Stimulated activated CD4-positive, alpha-beta T cell treated with anti-CD3 and anti-CD28 coated beads, Interleukin-2, amount 100 ng/mL, for 48 hours (primary cell): ENCODE data around the gene RILP.

Experiments
- DNase-seq, 2 donors: peaks; one replicate each; pipeline ENCODE4 v3.0.0-alpha.2; 2020

Gene RILP

GRCh38 chr17:1627982-1628855 is 21.4 kb downstream of the RILP start, which contains the start of gene SLC43A2:
TSS of gene SLC43A2 (minus strand) at chr17:1628834. CDS start at chr17:1627874, 960 bp downstream.
- peak; percentile 69 to 71 for DNase-seq

DNA sequence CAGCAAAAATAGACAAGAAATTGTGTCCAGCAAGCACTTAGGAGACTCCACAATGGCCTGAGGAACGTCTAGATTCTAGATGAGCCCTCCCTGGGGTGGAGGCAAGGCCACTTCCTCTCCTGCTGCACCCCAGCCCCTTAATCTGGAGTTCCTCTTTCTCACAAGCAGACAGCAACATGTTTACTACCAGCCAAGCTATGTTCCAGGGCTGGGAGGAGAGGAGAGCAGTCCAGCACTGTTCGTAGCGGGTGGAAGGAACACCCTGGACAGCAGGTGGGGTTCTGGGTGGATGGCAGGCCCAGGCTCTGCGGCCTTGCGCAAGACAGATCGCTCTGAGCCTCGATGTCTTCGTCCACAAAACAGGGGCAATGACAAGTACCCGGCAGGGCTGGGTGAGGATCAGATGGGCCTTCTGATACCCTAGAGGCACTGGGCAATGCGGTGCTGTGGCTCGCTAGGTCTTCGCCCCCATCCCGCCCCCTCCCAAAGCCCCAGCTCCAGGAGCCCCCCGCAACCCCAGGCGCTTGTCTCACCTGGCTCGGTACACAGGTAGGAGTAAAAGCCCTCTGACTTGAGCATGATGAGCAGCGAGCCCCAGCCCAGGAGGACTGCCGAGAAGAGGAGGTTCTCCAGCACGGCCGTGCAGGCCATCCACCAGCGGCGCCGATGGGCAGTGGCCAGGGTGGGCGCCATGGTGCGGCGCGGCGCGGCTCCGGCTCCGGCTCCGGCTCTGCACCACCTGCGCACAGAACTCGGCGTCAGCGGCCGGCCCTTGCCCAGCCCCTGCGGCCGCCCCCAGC is 22.3 kb downstream of the RILP start:
- DNase-seq: no peak

- DNase-seq: no peak
Measured at GRCh38 chr17:1626333-1626732, 23.3 kb downstream of the RILP start.

DNA sequence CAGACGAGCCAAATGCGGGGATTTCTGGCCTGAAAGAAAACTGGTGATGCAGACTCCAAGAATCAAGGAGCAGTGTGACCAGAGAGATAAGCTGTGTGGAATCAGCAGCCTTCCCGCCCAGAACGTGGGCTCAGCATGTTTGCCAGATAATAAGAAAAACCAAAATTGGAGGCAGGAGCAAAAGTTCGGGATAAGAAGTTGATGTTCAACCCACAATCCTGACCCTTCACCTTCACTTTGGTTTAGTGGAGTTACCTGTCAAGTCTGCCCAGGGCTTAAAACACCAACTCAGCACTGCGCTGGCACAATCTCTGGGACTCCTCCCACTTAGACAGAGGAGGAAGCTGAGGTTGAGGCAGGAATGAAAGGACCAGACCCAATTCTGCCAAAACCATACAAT is 24.1 kb downstream of the RILP start:
- DNase-seq: no peak

- no peak for DNase-seq
Measured at GRCh38 chr17:1625053-1625452, 24.6 kb downstream of the RILP start.

GRCh38 chr17:1624650-1625049 is 25.0 kb downstream of the RILP start:
- DNase-seq: no peak

DNA sequence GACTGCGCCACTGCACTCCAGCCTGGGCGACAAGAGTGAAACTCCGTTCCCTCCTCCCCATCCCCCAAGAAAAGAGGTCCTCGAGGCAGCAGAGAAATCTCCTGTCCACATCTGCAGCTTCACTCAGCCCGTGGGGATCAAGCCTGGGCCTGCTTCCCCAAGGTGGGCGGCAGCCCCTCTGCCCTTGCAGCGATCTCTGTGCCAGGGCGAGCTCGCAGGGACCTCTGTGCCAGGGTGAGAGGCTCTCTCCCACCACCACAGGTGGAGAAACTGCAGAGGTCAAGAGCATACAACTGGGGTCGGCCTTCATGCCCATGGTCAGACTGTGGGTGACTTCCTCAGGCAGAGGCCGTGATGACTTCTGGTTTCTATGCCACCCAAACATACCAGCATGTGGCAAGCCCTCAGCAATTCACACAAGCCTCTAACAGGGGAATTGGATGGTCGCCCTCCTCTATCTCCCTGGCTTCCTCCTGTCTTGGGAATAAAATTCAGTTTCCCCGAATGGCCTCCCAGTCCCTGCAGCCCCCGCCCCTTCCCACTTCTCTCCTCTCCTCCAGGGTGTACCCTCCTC is 26.5 kb downstream of the RILP start:
- DNase-seq: no peak

DNA sequence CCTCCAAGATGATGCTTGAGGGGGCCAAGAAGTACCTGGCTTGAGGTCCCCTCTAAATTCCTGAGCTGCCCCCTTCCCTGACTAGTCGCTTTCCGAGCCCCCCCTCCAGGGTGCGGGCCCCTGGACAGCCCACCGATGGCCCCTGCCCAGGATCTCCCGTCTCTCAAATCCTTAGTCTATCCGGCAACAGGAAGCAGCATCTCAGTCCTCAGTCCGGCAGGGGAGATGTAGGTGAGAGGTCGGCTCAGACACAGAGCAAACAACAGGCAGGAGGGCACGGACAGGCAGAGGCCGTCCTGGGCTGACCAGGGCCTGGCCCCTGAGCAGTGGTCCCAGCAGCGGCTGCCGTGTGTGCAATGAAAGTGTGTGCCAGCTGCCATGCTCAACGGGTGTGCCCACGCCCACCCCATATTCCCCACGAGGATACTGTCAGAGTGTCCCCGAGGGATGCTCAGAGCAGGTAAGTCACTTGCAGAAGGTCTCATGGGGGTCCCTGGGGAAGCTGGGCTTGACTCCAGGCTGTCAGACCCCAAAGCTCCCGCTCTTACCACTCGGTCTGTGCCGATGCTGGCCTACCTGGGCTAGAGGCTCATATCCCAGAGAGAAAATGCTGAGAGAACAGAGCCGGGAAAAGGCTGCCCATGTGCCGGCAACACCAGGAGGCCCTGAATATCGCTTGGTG is 28.3 kb downstream of the RILP start:
- DNase-seq: no peak

DNA sequence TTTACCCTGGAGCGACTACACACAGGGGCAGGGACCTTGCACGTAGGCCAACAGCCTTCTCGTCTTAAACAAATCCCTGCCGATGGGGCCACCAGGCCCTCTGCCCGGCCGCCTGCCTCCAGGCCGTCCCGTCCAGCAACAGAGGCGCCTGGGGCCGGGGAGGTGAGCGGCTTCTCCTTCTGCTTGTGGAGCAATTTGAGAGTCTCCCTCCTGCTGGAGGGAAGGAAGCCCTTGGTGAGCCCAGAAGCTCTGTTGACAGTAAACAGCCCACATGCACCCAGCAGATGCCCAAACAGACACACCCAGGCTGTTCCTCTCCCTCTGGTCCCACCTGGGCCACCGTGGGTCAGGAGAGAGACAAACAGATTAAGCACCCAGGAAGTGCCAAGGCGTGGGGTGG is 29.2 kb downstream of the RILP start:
- no peak for DNase-seq

DNA sequence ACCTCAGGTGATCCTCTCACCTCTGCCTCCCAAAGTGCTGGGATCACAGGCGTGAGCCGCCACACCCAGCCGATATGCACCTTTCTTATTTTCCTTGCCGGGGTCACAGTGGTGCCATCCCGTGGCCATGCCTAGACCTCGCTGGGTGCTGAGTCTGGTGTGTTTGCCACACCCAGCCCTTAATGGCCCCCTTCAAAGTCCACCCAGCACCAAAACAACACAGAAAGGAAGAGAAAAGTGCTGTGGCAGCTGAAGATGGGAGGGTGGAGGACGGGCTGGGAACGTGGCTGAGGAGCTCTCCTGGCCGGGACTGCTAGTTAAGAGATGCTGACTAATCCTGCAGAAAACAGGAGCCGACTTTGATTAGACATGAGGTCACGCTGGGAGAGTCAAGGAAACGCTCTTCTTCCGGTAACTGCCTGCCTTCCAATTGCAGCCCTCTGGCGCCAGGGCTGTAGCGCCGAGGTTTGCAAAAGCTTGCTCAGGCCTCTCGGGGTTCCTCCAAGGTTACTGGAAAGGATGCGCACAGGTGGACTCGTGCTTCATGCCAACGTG is 32.0 kb downstream of the RILP start:
- no peak for DNase-seq

DNA sequence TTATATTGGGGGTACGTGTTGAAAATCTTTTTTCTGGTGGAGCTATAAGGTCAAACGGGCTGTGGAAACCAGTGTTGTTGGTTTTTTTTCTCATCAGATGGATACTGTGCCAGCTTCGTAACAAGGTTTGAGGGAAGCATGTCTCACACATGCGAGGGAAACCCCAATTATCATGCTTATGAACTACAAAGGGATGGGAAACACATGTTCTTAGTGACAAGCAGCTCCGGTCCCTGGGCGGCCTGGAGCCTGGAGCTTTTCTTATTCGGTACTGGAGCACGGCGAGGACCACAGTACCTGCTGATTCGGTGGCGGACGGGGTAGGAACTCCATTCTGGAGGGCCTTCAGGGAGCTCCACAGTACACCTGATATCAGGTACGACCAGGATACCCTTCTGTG is 33.6 kb downstream of the RILP start:
- DNase-seq: no peak

DNA sequence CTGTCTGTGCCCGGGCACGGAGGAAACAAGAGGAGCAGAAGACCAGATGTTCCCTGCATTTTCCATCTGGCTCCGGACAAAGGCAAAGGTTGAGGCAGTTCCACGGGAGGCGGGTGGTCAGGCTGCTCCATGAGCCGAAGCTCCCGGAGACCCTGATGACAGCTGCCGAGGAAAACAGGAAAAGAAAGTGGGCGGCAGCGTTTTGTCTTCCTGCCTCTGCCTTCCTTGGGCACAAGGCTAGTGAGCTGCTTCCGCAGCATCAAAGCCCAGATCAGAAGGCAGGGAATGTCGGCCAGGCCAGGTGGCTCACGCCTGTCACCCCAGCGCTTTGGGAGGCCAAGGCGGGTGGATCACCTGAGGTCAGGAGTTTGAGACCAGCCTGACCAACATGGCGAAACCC is 37.3 kb downstream of the RILP start:
- no peak for DNase-seq

GRCh38 chr17:1611715-1612114 is 38.0 kb downstream of the RILP start:
- DNase-seq: no peak

- no peak for DNase-seq
Measured at GRCh38 chr17:1608676-1609075, 41.0 kb downstream of the RILP start.

GRCh38 chr17:1607971-1608320 is 41.7 kb downstream of the RILP start:
- DNase-seq: no peak

GRCh38 chr17:1606352-1606985 is 43.2 kb downstream of the RILP start:
- peak in 1 of 2 donors; percentile 39 for DNase-seq

DNA sequence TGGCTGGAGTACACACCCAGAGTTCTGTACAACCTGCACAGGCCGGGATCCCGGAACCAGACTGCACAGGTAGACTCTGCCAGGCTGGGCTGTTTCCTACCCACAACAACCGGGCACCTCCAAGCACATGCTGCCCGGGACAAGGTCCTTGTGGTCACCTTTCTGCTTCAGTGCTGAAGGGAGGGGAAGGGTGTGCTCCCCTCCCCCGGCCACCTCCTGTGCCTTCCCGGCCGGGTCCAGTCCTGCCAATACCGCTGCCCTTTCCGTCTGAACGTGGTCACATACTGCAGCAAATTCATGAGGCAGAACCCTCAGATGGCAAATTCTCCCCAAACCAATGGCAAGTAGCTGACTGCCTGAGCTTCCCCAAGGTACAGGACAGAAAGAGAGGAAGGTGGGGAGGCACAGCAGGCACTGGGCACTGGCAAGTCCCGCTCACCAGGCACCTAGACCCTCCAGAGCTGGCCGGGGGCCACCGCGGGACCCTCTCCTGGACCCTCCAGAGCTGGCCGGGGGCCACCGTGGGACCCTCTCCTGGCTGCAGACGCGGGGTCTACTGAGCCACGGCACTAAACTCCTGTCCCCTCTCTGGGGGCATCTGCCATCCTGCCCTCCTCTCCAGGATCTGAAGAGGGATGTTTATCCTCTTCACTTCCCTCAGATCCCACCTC is 43.9 kb downstream of the RILP start:
- DNase-seq: no peak

DNA sequence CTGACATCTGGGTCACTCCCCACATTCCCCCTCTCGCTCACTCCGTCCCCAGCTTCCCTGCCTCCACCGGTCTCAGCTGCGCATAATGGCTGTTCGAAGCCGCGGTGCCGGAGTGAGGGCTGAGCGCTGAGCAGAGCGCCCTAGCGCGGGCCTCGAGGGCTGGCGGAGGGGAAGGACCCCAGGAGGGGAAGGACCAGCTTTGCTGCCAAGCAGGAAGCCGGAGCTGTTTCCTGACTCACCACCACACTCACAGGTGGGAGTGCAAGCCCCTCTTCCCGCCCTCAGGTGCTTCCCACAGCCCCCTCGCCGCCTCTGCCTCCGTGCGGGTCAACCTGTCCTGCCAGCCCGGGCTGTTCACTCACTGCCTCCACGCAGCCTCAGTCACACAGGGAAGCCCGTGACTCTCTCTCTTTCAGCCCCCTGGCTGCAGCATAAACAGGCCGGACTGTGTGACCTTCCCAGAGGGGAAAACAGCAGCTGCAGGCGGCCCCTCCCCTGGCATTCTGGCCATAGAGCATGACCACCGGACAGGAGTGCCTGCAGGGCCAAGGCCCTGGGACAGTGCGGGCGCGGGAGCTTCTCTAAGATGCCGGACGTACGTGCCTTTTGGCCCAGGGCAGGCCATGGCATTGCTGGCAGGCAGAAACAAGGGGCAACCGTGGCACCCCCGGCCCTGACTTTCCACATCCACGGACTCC is 44.7 kb downstream of the RILP start:
- no peak for DNase-seq

DNA sequence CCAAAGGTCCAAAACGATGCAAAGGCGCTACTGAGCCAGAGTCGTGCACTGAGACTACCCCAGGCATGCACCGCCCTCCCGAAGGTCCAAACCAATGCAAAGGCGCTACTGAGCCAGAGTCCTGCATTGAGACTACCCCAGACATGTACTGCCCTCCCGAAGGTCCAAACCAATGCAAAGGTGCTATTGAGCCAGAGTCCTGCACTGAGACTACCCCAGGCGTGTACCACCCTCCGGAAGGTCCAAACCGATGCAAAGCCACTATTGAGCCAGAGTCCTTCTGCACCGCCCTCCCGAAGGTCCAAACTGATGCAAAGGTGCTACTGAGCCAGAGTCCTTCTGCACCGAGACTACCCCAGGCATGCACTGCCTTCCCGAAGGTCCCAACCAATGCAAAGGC is 48.1 kb downstream of the RILP start:
- DNase-seq: no peak

GRCh38 chr17:1598399-1599095 is 51.1 kb downstream of the RILP start:
- DNase-seq: no peak
